ENCODE data around the gene ANTXR1. TPM values are rescaled to one million over a fixed set of nuclear protein-coding genes. Genes with fewer than 3 reads are reported as not detected.
A peak's percentile ranks its signal among the peaks of the same experiment; 100 is the strongest.

The ANTXR1 gene
- total RNA-seq, 4 donors from 2014 or later, result 63.0 to 134 (median 113) TPM

GRCh38 chr2:69184224-69184623 lies 171.2 kb downstream of the ANTXR1 start:
- Histone ChIP-seq H3K9me3 (no peaks in the 10 kb centered on the region), H3K36me3 (no peaks in the 10 kb centered on the region), H3K27ac (no peak overlapping the region), H3K4me3 (no peak overlapping the region), H3K27me3 (no peaks in the 10 kb centered on the region), H3K4me1 (peaks cover 0 to 3% of the 10 kb centered on the region in 2 donors)
- TF ChIP-seq POLR2A (IDR thresholded peaks at IDR 0.05), result no peak
- TF ChIP-seq CTCF (IDR thresholded peaks at IDR 0.05), result no peak
- DNase-seq, result no peak
- intact Hi-C loops (cut with DNase I; ENCODE audit: low total_unique reads), result no loop called here

- Histone ChIP-seq H3K27ac (no peak overlapping the region), H3K36me3 (no peaks in the 10 kb centered on the region), H3K27me3 (no peaks in the 10 kb centered on the region), H3K9me3 (no peaks in the 10 kb centered on the region), H3K4me3 (no peak overlapping the region), H3K4me1 (no peaks in the 10 kb centered on the region)
- no peak for TF ChIP-seq CTCF (IDR thresholded peaks at IDR 0.05)
- TF ChIP-seq POLR2A (IDR thresholded peaks at IDR 0.05), result no peak
- no peak for DNase-seq
- intact Hi-C loops (cut with DNase I; ENCODE audit: low total_unique reads), result no loop called here
Observed at GRCh38 chr2:69185807-69186206, 172.8 kb downstream of the ANTXR1 start.

- no peak for TF ChIP-seq POLR2A (IDR thresholded peaks at IDR 0.05)
- TF ChIP-seq CTCF (IDR thresholded peaks at IDR 0.05), result no peak
- Histone ChIP-seq H3K27me3 (no peaks in the 10 kb centered on the region), H3K4me3 (no peak overlapping the region), H3K27ac (peak overlapping the region in 1 of 2 donors; percentile 9), H3K9me3 (no peaks in the 10 kb centered on the region), H3K36me3 (no peaks in the 10 kb centered on the region), H3K4me1 (no peaks in the 10 kb centered on the region)
- DNase-seq, result no peak
- intact Hi-C loops (cut with DNase I; ENCODE audit: low total_unique reads), result no loop called here
Observed at GRCh38 chr2:69186614-69187013, 173.6 kb downstream of the ANTXR1 start.

- H3K27ac ChIP-seq, result peak overlapping the region in 1 of 2 donors; percentile 49
- intact Hi-C loops (cut with DNase I; ENCODE audit: low total_unique reads), result no loop called here
- TF ChIP-seq POLR2A (IDR thresholded peaks at IDR 0.05) (no peak), CTCF (IDR thresholded peaks at IDR 0.05) (no peak)
Observed at GRCh38 chr2:69188182-69188900, 175.4 kb downstream of the ANTXR1 start.

GRCh38 chr2:69190743-69191404 lies 177.9 kb downstream of the ANTXR1 start:
- no peak for TF ChIP-seq POLR2A (IDR thresholded peaks at IDR 0.05)
- no peak for TF ChIP-seq CTCF (IDR thresholded peaks at IDR 0.05)
- no peak for DNase-seq
- Histone ChIP-seq H3K27ac (peak overlapping the region; percentile 56 to 74), H3K36me3 (no peaks in the 10 kb centered on the region), H3K4me3 (no peak overlapping the region), H3K27me3 (no peaks in the 10 kb centered on the region), H3K9me3 (no peaks in the 10 kb centered on the region), H3K4me1 (peaks cover 0 to 2% of the 10 kb centered on the region in 2 donors)
- intact Hi-C loops (cut with DNase I; ENCODE audit: low total_unique reads), result no loop called here

More at GRCh38 chr2:69188182-69188900, 175.4 kb downstream of the ANTXR1 start:
- Histone ChIP-seq H3K36me3 (no peaks in the 10 kb centered on the region), H3K9me3 (no peaks in the 10 kb centered on the region), H3K4me1 (no peaks in the 10 kb centered on the region), H3K27me3 (no peaks in the 10 kb centered on the region), H3K4me3 (no peak overlapping the region)
- no peak for DNase-seq

Data from uterus (tissue), 4 donors.